T-helper 17 cell (primary cell): ENCODE data around the gene SERPINH1. TPM values are rescaled to one million over a fixed set of nuclear protein-coding genes. Genes with fewer than 3 reads are reported as not detected.
A peak's percentile ranks its signal among the peaks of the same experiment; 100 is the strongest.
"Not testable (repeated sequence)": the region's sequence is repeated elsewhere in the genome, so short reads cannot be mapped to it uniquely, and the experiment has no call there.

Source experiments
- ATAC-seq: fragments of 150-1000 bp; cut with Tn5 transposase; 2 replicates; pipeline ENCODE4 v1.10.0; 2021; ENCODE audit warnings: mild to moderate bottlenecking, moderate library complexity
- DNase-seq, 3 donors: peaks; one replicate each; pipeline versions ENCODE4 v3.0.0 to v3.0.0-alpha.2; 2020 to 2021
- H3K9me3 ChIP-seq: one replicate; pipeline ENCODE4 v1.7.0; 2013; ENCODE audit warnings: low read length, mild to moderate bottlenecking; ENCODE audit not compliant: control insufficient read depth, poor library complexity, severe bottlenecking
- H3K27ac Mint-ChIP-seq: one replicate; pipeline ENCODE4 v1.8.0; 2022; ENCODE audit warnings: mild to moderate bottlenecking, moderate library complexity, mixed read lengths
- H3K27me3 Mint-ChIP-seq: one replicate; pipeline ENCODE4 v1.8.0; 2022; ENCODE audit warnings: mixed read lengths
- H3K36me3 Mint-ChIP-seq: one replicate; pipeline ENCODE4 v1.8.0; 2022; ENCODE audit warnings: low read depth, mixed read lengths
- H3K4me1 Mint-ChIP-seq: one replicate; pipeline ENCODE4 v1.8.0; 2022; ENCODE audit warnings: mild to moderate bottlenecking, mixed read lengths
- H3K4me3 Mint-ChIP-seq: one replicate; pipeline ENCODE4 v1.8.0; 2022; ENCODE audit warnings: mild to moderate bottlenecking, moderate library complexity, mixed read lengths
- total RNA-seq, 4 donors: library from RNA in 2 of 4; stranded (reverse) in 2 of 4; gene quantifications; one replicate each; pipeline ENCODE4 v1.2.3 and lab custom pipeline; 2022 to 2026

SERPINH1 gene
- total RNA-seq, 2 donors from 2014 or later = 3.5 to 3.6 TPM

- H3K27ac Mint-ChIP-seq = peak overlapping the region; percentile 72
- no peaks in the 10 kb centered on the region for H3K36me3 Mint-ChIP-seq
- no peak overlapping the region for H3K4me3 Mint-ChIP-seq
- H3K27me3 Mint-ChIP-seq = no peaks in the 10 kb centered on the region
- H3K4me1 Mint-ChIP-seq = peaks cover 4% of the 10 kb centered on the region
- ATAC-seq (peak; percentile 69), DNase-seq (peak; percentile 40 to 62 (median 54))
- no peaks in the 10 kb centered on the region for H3K9me3 ChIP-seq
Measured at GRCh38 chr11:75577207-75577606, 15.2 kb downstream of the SERPINH1 start.

- H3K9me3 ChIP-seq = no peaks in the 10 kb centered on the region
- peaks cover 11% of the 10 kb centered on the region for H3K4me1 Mint-ChIP-seq
- H3K27me3 Mint-ChIP-seq = no peaks in the 10 kb centered on the region
- H3K36me3 Mint-ChIP-seq = no peaks in the 10 kb centered on the region
- H3K4me3 Mint-ChIP-seq = no peak overlapping the region
- ATAC-seq (no peak), DNase-seq (no peak)
- H3K27ac Mint-ChIP-seq = no peak overlapping the region
Measured at GRCh38 chr11:75578977-75579376, 16.9 kb downstream of the SERPINH1 start.

- no peak overlapping the region for H3K4me3 Mint-ChIP-seq
- no peaks in the 10 kb centered on the region for H3K27me3 Mint-ChIP-seq
- H3K9me3 ChIP-seq = no peaks in the 10 kb centered on the region
- H3K4me1 Mint-ChIP-seq = peaks cover 13% of the 10 kb centered on the region
- H3K36me3 Mint-ChIP-seq = no peaks in the 10 kb centered on the region
- DNase-seq = no peak
- ATAC-seq = no peak
- H3K27ac Mint-ChIP-seq = no peak overlapping the region
Measured at GRCh38 chr11:75579841-75580240, 17.8 kb downstream of the SERPINH1 start.

- Mint-ChIP-seq H3K4me3 (peak overlapping the region; percentile 83), H3K4me1 (peaks cover 13% of the 10 kb centered on the region), H3K27ac (peak overlapping the region; percentile 74), H3K27me3 (no peaks in the 10 kb centered on the region), H3K36me3 (no peaks in the 10 kb centered on the region)
- peak; percentile 20 for ATAC-seq
- DNase-seq = no peak
- no peaks in the 10 kb centered on the region for H3K9me3 ChIP-seq
Measured at GRCh38 chr11:75582506-75582894, 20.4 kb downstream of the SERPINH1 start.

GRCh38 chr11:75582895-75583717, 21.1 kb downstream of the SERPINH1 start:
- Mint-ChIP-seq H3K4me1 (peaks cover 13% of the 10 kb centered on the region), H3K27ac (peak overlapping the region; percentile 74), H3K27me3 (no peaks in the 10 kb centered on the region), H3K4me3 (peak overlapping the region; percentile 83), H3K36me3 (no peaks in the 10 kb centered on the region)
- H3K9me3 ChIP-seq = no peaks in the 10 kb centered on the region
- peak; percentile 30 to 36 (median 30) for DNase-seq
- peak; percentile 89 for ATAC-seq

GRCh38 chr11:75583718-75584658, 21.9 kb downstream of the SERPINH1 start:
- H3K27ac Mint-ChIP-seq = no peak overlapping the region
- DNase-seq = no peak
- H3K4me3 Mint-ChIP-seq = peak overlapping the region; percentile 84
- H3K27me3 Mint-ChIP-seq = no peaks in the 10 kb centered on the region
- no peak for ATAC-seq
- peaks cover 13% of the 10 kb centered on the region for H3K4me1 Mint-ChIP-seq
- no peaks in the 10 kb centered on the region for H3K9me3 ChIP-seq
- no peaks in the 10 kb centered on the region for H3K36me3 Mint-ChIP-seq

- H3K9me3 ChIP-seq, H3K27ac Mint-ChIP-seq, DNase-seq, H3K27me3 Mint-ChIP-seq, ATAC-seq, H3K36me3 Mint-ChIP-seq: not testable (repeated sequence)
- H3K4me1 Mint-ChIP-seq = peaks cover 13% of the 10 kb centered on the region
- peak overlapping the region; percentile 84 for H3K4me3 Mint-ChIP-seq
Measured at GRCh38 chr11:75584659-75585292, 22.7 kb downstream of the SERPINH1 start.

GRCh38 chr11:75585293-75585670, 23.2 kb downstream of the SERPINH1 start:
- H3K4me3 Mint-ChIP-seq = no peak overlapping the region
- no peaks in the 10 kb centered on the region for H3K9me3 ChIP-seq
- no peaks in the 10 kb centered on the region for H3K27me3 Mint-ChIP-seq
- ATAC-seq (no peak), DNase-seq (no peak)
- peaks cover 13% of the 10 kb centered on the region for H3K4me1 Mint-ChIP-seq
- H3K27ac Mint-ChIP-seq = no peak overlapping the region
- H3K36me3 Mint-ChIP-seq = no peaks in the 10 kb centered on the region

GRCh38 chr11:75586395-75586794, 24.3 kb downstream of the SERPINH1 start:
- ATAC-seq (no peak), DNase-seq (no peak)
- H3K36me3 Mint-ChIP-seq = no peaks in the 10 kb centered on the region
- H3K27ac Mint-ChIP-seq = no peak overlapping the region
- no peaks in the 10 kb centered on the region for H3K9me3 ChIP-seq
- no peaks in the 10 kb centered on the region for H3K27me3 Mint-ChIP-seq
- peak overlapping the region; percentile 36 for H3K4me3 Mint-ChIP-seq
- peaks cover 13% of the 10 kb centered on the region for H3K4me1 Mint-ChIP-seq

- DNase-seq = no peak
Measured at GRCh38 chr11:75588051-75588481, 26.0 kb downstream of the SERPINH1 start.

GRCh38 chr11:75589051-75589450, 27.0 kb downstream of the SERPINH1 start:
- Mint-ChIP-seq H3K4me1 (peaks cover 20% of the 10 kb centered on the region), H3K4me3 (no peak overlapping the region), H3K27me3 (peaks cover 6% of the 10 kb centered on the region), H3K27ac (peak overlapping the region; percentile 49), H3K36me3 (no peaks in the 10 kb centered on the region)
- no peaks in the 10 kb centered on the region for H3K9me3 ChIP-seq
- DNase-seq (no peak), ATAC-seq (no peak)

More at GRCh38 chr11:75588051-75588481, 26.0 kb downstream of the SERPINH1 start:
- no peaks in the 10 kb centered on the region for H3K36me3 Mint-ChIP-seq
- no peaks in the 10 kb centered on the region for H3K9me3 ChIP-seq
- peaks cover 17% of the 10 kb centered on the region for H3K4me1 Mint-ChIP-seq
- peaks cover 5% of the 10 kb centered on the region for H3K27me3 Mint-ChIP-seq
- ATAC-seq = no peak
- H3K4me3 Mint-ChIP-seq = no peak overlapping the region
- no peak overlapping the region for H3K27ac Mint-ChIP-seq

GRCh38 chr11:75589933-75590332, 27.9 kb downstream of the SERPINH1 start:
- H3K4me1 Mint-ChIP-seq = peaks cover 18% of the 10 kb centered on the region
- H3K4me3 Mint-ChIP-seq = no peak overlapping the region
- DNase-seq = no peak
- H3K9me3 ChIP-seq = no peaks in the 10 kb centered on the region
- ATAC-seq = no peak
- peaks cover 7% of the 10 kb centered on the region for H3K27me3 Mint-ChIP-seq
- no peaks in the 10 kb centered on the region for H3K36me3 Mint-ChIP-seq
- peak overlapping the region; percentile 49 for H3K27ac Mint-ChIP-seq

GRCh38 chr11:75591371-75591770, 29.3 kb downstream of the SERPINH1 start:
- H3K27ac Mint-ChIP-seq = no peak overlapping the region
- ATAC-seq (no peak), DNase-seq (no peak)
- no peaks in the 10 kb centered on the region for H3K9me3 ChIP-seq
- H3K4me3 Mint-ChIP-seq = no peak overlapping the region
- H3K27me3 Mint-ChIP-seq = peaks cover 21% of the 10 kb centered on the region
- H3K4me1 Mint-ChIP-seq = peaks cover 25% of the 10 kb centered on the region
- peaks cover 2% of the 10 kb centered on the region for H3K36me3 Mint-ChIP-seq
